GM10266 (cell line): ENCODE results near the gene VAMP5.

Experiments
- DNase-seq: peaks from one replicate; pipeline ENCODE4 v3.0.0; 2012; ENCODE audit errors: extremely low spot score
- TF ChIP-seq, protein P1 (sequence below): IDR thresholded peaks from 2 replicates; pipeline ENCODE4 v1.5.1; 2012; ENCODE audit warnings: mild to moderate bottlenecking, low read depth; ENCODE audit not compliant: control insufficient read depth, insufficient read depth; ENCODE audit errors: missing control alignments

The VAMP5 gene

DNA sequence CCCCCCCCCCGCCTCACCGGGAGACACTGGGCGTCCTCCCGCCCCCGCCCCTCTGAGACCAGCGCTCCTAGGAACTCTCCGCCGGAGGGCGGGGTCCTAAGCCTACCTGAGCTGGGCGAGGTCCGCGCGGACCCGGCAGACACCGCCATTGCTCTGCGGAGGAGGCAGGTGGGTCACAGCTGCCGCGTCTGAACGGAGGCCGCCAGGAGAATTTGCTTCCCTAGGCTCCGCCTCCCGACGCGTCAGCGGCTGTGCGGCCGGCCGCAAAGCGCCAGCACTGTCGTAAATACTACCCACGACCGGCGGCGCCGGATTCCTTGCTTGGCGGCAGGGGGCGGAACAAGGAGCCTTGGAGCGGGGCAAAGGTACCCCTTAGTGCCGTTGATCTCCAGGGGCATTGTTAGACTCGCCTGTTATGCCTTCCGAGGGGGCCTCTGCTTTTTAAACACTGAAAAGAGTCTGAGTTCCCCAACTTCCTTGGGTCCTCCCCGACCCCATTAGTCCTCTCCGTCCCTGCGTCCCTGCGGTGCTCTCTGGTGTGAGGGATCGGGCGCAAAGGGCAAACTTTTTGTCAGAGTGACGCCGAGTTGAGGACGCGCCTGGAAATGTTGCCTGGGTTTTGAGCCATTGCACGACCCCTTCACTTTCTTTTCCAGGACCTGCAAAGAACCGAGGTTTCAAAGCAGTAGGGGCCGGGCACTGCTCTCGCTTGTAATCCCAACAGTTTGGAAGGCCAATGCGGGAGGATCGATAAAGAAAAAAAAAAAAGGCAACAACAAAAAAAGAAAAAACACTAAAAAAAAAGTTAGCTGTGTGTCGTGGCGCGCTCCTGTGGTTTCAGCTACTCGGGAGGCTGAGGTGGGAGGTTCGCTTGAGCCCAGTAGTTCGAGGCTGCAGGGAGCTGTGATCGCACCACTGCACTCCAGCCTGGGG lies 22.7 kb upstream of the VAMP5 start, which contains the start of gene GGCX:
Gene GGCX, minus strand, starts transcription at position 214 of the 933 bp plus-strand sequence. Its CDS starts 65 bp downstream, at position 149.
- TF ChIP-seq, protein P1, sequence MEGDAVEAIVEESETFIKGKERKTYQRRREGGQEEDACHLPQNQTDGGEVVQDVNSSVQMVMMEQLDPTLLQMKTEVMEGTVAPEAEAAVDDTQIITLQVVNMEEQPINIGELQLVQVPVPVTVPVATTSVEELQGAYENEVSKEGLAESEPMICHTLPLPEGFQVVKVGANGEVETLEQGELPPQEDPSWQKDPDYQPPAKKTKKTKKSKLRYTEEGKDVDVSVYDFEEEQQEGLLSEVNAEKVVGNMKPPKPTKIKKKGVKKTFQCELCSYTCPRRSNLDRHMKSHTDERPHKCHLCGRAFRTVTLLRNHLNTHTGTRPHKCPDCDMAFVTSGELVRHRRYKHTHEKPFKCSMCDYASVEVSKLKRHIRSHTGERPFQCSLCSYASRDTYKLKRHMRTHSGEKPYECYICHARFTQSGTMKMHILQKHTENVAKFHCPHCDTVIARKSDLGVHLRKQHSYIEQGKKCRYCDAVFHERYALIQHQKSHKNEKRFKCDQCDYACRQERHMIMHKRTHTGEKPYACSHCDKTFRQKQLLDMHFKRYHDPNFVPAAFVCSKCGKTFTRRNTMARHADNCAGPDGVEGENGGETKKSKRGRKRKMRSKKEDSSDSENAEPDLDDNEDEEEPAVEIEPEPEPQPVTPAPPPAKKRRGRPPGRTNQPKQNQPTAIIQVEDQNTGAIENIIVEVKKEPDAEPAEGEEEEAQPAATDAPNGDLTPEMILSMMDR: peak; percentile 7

DNA sequence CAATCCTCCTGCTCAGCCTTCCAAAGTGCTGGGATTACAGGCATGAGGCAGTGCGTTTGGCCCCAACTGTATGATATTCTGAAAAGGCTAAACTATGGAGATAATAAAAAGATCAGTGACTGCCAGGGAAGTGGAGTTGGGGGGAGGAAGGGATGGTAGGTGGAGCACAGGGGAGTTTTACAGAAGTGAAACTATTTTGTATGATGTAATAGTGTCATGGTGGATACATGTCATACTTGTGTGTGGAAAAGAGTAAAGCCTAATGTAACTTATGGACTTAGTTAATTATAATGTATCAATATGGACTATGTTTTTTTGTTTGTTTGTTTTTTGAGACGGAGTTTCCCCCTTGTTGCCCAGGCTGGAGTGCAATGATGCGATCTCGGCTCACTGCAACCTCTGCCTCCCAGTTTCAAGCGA lies 20.1 kb upstream of the VAMP5 start:
- DNase-seq: no peak
- TF ChIP-seq, protein P1: no peak

More for the DNA sequence above, 22.7 kb upstream of the VAMP5 start, which contains the start of gene GGCX:
- DNase-seq: peak; percentile 89

DNA sequence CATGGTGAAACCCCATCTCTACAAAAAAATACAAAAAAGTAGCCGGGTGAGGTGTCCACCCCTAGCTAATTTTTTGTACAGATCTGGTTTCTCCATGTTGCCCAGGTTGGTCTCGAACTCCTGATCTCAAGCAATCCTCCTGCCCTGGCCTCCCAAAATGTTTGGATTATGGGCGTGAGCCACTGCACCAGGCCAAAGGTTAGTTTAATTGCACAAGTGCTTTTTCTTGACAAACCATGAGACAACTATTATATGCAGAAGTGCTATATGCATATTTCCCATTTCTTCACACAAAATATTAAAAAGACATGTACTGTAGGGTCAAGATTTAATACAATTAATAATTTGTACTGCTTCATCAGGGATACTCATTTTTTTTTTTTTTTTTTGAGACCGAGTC lies 18.0 kb upstream of the VAMP5 start:
- TF ChIP-seq, protein P1: no peak
- DNase-seq: no peak

DNA sequence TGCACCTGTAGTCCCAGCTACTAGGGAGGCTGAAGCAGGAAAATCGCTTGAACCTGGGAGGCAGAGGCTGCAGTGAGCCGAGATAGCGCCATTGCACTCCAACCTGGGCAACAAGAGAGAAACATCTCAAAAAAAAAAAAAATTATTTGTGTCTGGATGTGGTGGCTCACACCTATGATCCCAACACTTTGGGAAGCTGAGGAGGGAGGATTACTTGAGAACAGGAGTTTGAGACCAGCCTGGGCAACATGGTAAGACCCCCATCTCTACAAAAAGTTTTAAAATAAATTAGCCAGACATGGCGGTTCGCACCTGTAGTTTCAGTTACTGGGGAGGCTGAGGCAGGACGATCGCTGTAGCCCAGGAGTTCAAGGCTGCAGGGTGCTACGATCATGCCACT lies 8.5 kb upstream of the VAMP5 start:
- no peak for DNase-seq
- TF ChIP-seq, protein P1: no peak

DNA sequence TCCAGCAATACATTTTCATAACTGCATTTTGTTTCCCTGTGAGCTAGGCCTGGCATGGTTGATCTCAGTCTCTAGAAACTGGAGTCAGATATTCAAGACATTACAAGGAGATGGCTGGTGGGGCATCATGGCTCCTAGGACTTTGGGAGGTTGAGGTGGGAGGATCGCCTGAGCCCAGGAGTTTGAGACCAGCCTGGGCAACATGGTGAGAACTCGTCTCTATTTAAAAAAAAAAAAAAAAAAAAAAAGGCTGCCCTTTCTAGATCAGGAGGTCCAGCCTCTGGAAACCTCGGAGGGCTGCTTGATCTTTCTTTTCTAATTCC lies 7.2 kb upstream of the VAMP5 start:
- no peak for DNase-seq
- TF ChIP-seq, protein P1: no peak

DNA sequence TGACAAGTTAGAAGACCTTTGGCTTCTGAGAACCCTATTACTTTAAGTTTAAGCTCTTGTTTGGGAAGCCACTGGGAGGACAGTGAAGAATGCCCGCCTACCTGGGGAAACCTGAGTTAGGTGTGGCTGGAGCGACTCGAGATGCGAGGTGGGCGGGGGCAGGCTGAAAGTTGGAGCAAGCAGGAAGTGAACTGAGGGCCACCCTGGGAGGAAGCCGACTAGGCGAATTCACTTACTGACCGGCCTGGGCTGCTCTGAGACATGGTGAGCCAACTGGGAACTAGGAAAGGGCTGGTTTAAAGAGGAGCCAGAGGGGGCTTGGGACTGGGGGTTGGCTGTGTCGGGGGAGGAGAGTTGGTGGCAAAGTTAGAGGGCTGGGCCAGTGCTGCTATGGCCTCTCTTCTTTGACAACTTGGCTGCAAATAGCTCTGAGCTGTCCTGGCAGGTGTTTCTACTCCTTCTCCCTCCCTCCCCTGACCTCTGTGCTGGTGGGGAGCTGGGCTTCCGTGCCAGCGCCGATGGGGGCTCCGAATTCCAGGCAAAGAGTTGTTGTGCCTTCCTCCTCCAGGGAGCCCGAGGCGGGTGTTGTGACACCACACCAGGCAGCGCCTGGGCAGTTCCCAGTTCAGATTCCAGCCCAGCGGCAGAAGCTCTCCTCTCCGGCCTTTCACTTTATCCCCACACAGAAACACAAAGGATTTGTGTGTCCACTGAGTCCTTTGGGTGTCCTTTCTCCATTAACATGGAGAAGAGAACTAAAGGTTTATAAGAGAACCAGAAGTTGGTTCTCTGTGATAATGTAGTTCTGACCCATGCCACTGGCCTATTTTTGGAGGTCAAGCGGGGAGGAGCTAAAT lies 6.6 kb upstream of the VAMP5 start, which contains the start of gene VAMP8:
Gene VAMP8, plus strand, starts transcription at position 201 of the 857 bp plus-strand sequence. Its CDS starts 61 bp downstream, at position 262.
- TF ChIP-seq, protein P1: no peak
- DNase-seq: peak; percentile 73
